DMS153 treated with DMSO at 0.1 percent for 48 hours (cell line): ENCODE results near the gene KIAA0232.
A peak's percentile ranks its signal among the peaks of the same experiment; 100 is the strongest.

Source experiments
- DNase-seq: peaks from one replicate; lab custom pipeline; 2025; ENCODE audit not compliant: unreplicated experiment; lab: John Stamatoyannopoulos, UW

The KIAA0232 gene, protein sequence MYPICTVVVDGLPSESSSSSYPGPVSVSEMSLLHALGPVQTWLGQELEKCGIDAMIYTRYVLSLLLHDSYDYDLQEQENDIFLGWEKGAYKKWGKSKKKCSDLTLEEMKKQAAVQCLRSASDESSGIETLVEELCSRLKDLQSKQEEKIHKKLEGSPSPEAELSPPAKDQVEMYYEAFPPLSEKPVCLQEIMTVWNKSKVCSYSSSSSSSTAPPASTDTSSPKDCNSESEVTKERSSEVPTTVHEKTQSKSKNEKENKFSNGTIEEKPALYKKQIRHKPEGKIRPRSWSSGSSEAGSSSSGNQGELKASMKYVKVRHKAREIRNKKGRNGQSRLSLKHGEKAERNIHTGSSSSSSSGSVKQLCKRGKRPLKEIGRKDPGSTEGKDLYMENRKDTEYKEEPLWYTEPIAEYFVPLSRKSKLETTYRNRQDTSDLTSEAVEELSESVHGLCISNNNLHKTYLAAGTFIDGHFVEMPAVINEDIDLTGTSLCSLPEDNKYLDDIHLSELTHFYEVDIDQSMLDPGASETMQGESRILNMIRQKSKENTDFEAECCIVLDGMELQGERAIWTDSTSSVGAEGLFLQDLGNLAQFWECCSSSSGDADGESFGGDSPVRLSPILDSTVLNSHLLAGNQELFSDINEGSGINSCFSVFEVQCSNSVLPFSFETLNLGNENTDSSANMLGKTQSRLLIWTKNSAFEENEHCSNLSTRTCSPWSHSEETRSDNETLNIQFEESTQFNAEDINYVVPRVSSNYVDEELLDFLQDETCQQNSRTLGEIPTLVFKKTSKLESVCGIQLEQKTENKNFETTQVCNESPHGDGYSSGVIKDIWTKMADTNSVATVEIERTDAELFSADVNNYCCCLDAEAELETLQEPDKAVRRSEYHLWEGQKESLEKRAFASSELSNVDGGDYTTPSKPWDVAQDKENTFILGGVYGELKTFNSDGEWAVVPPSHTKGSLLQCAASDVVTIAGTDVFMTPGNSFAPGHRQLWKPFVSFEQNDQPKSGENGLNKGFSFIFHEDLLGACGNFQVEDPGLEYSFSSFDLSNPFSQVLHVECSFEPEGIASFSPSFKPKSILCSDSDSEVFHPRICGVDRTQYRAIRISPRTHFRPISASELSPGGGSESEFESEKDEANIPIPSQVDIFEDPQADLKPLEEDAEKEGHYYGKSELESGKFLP (N-terminal part only)

GRCh38 chr4:6782147-6782845 is at the start of gene KIAA0232:
TSS of gene KIAA0232 (plus strand) at chr4:6782727. CDS start at chr4:6824454, 41,727 bp downstream.
- DNase-seq = peak; percentile 4

- DNase-seq = no peak
Observed at GRCh38 chr4:6733358-6734164, 49.0 kb upstream of the KIAA0232 start.

GRCh38 chr4:6734165-6734786 is 48.3 kb upstream of the KIAA0232 start:
- DNase-seq = no peak

DNA sequence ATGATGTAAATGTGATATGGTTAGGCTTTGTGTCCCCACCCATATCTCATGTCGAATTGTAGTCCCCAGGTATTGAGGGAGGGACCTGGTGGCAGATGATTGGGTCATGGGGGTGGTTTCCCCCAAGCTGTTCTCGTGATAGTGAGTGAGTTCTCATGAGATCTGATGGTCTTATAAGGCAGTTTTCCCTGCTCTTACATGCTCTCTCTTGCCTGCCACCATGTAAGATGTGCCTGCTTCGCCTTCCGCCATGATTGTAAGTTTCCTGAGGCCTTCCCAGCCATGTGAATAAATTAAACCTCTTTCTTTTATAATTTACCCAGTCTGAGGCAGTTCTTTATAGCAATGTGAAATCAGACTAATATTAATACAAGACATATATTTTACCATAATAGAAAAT is 42.6 kb upstream of the KIAA0232 start:
- DNase-seq = no peak

DNA sequence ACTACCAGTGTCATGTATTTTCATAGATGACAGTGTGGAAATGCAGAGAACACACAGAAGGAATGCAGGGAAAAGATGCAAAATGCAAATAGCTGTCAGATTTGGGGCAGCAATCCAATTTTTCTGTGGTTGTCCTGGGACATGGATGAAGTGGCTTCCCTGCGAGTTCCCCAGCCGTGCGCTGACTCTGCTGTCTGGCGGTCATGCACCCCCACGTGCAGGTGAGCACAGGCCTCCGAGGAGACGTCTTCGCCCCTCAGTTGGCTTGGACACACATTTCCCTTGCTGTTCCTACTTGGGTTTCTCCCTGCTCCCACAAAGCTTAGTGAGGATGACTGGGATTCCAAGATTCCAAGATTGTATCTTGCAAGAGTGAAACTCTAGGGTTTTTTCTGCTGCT is 42.2 kb upstream of the KIAA0232 start:
- DNase-seq = no peak

DNA sequence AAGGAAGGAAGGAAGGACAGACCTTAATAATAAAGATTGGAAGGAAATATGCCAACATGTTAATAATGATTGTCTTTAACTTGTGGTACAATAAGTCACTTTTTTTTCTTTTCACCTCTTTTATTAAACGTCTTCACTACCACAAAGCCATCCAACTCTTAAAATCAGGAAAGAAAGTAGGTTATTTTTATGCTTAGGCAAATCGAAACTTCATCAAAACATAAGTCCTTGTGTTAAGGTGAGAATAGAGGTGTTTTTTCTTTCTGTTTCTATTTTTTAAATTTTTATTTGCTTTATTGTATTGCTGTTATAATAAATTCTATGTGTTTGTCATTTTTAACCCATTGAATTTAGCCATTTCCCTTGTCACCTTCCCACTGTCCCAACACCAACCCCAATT is 40.0 kb upstream of the KIAA0232 start:
- DNase-seq = no peak

- no peak for DNase-seq
Observed at GRCh38 chr4:6742989-6743388, 39.5 kb upstream of the KIAA0232 start.

DNA sequence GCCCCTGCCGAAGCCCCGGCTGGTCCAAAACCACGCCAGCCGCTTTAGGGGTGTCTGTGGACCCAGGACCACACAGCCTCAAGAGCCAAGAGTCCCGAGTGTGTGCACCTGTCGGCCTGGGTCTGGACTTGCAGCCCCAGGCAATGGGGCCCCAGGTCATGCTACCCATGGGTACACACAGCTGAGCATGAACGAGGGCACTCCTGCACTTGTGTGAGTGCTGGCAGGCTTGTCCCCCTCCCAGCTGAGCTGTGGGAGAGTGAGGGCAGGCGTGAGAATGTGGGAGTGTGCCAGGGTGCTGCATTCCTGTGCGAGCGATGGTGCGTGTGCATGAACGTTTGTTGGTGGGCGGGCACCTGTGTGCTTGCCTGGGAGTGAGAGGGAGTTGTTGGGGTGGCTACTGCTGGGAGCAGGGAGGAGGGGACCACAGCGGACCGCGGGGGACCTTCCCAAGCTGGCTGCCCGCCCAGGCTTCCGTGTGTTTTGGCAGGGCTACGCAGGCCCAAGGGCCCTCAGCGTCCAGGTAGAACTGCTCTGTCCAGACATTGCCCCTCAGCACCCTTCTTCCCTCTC is 35.7 kb upstream of the KIAA0232 start:
- peak; percentile 64 for DNase-seq

- DNase-seq = peak; percentile 64
Observed at GRCh38 chr4:6747294-6748051, 35.1 kb upstream of the KIAA0232 start.

- DNase-seq = no peak
Observed at GRCh38 chr4:6748286-6748685, 34.2 kb upstream of the KIAA0232 start.

DNA sequence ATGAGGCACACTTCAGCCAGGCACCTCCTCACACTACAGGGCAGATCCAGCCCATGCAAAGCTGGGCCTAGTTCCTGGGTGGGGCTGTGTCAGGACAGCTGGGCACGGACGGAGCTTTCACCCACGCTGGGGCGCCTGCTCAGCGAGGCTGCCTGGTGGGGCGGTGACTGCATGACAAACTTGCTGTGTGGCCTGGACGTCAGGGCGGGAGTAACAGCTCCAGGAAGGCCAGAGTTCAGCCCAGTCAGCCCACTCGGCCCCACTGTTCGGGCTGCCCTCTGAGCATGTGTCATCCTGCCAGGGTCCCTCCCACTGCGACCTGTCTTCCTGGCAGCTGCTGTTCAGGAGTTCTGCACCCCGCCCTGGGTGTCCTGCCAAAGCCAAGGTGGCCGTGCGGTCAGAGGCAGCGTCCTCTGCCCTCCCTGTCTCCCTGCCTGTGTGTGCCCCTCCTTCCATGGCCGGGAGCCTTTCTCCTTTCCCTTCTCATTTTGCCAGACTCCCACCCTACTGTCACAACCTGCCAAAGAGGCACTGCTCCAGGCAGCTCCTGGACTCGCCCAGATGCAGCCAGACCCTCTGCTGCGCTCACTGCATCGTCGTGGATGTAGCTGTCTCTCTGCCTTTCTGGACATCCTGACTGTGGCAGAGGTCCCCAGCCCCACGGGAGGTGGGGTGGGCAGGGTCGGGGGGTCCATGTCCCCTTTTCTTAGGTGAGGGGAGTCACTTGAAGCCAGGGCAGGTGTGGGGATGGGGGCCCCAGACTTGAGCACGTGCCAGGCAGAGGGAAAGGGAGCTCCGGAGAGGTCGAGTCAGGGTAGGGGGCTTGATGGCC is 33.0 kb upstream of the KIAA0232 start:
- DNase-seq = no peak

- DNase-seq = no peak
Observed at GRCh38 chr4:6750286-6751221, 32.0 kb upstream of the KIAA0232 start.

GRCh38 chr4:6751611-6752485 is 30.7 kb upstream of the KIAA0232 start:
- no peak for DNase-seq

DNA sequence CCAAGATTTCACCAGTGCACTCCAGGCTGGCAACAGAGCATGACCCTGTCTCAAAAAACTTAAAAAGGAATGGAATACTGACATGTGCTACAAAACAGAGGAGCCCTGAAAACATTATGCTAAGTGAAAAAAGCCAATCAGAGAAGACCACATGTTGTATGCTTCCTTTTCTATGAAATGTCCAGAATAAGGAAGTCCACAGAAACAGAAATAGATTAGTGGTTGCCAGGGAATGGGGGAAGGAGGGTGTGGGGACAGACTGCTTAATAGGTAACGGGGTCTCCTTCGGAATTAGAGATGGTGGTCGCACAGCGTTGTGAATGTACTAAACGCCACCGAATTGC is 30.1 kb upstream of the KIAA0232 start:
- DNase-seq = no peak

GRCh38 chr4:6753103-6753560 is 29.4 kb upstream of the KIAA0232 start:
- no peak for DNase-seq

DNA sequence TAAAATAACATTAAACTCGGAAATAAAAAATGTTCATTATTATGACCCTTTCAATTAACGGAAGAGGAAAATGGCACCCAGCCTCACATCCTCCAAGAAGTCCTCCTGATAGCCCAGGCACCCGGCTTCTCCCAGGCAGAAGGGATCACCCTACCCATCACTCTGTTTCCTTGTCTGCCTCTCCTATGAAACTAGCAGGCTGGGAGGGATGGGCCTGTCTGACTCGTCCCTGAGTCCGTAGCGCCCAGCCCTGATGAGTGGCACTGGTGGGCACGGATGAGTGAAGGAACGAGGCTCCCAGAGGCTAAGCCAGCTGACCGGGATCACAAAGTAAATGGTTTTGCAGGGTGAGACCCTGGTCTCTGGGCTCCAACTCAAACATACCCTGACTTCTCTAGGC is 28.6 kb upstream of the KIAA0232 start:
- no peak for DNase-seq
